ENCODE measurements around the gene CAMK4.
"Not testable (repeated sequence)": the region's sequence is repeated elsewhere in the genome, so short reads cannot be mapped to it uniquely, and the experiment has no call there.

The CAMK4 gene

DNA sequence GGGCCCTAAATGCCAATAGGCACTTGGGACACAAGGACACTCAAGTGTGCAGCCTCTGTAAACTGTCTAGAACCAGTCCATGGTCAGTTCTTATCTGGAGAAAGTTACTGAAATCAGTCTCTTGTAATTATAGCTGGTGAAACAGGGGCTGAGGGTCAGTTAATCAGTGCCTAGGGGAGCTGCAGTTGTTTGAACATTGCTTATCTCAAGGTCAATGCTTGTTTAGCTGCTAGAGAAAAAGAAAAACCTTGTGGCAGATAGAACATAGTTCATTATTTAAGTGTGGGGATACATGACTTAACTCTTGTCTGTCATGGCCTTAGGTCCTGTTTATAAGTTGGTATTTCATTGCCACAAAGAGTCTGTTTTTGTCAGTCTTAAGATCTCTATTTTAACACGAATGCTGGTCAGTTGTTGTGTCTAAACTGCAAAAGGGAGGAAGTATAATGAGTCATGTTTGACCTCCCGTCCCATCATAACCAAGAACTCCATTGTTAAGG lies 180.1 kb downstream of the CAMK4 start:
- POLR2A ChIA-PET (ENCODE audit: low non-redundant PET): no interaction called here
- no peak overlapping the region for H3K27ac ChIP-seq
- TF ChIP-seq, protein P1, sequence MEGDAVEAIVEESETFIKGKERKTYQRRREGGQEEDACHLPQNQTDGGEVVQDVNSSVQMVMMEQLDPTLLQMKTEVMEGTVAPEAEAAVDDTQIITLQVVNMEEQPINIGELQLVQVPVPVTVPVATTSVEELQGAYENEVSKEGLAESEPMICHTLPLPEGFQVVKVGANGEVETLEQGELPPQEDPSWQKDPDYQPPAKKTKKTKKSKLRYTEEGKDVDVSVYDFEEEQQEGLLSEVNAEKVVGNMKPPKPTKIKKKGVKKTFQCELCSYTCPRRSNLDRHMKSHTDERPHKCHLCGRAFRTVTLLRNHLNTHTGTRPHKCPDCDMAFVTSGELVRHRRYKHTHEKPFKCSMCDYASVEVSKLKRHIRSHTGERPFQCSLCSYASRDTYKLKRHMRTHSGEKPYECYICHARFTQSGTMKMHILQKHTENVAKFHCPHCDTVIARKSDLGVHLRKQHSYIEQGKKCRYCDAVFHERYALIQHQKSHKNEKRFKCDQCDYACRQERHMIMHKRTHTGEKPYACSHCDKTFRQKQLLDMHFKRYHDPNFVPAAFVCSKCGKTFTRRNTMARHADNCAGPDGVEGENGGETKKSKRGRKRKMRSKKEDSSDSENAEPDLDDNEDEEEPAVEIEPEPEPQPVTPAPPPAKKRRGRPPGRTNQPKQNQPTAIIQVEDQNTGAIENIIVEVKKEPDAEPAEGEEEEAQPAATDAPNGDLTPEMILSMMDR (conservative IDR thresholded peaks at IDR 0.05; ENCODE audit: low read depth): no peak
- no peak for DNase-seq (ENCODE audit: low spot score)
- CTCF ChIA-PET: no interaction called here

DNA sequence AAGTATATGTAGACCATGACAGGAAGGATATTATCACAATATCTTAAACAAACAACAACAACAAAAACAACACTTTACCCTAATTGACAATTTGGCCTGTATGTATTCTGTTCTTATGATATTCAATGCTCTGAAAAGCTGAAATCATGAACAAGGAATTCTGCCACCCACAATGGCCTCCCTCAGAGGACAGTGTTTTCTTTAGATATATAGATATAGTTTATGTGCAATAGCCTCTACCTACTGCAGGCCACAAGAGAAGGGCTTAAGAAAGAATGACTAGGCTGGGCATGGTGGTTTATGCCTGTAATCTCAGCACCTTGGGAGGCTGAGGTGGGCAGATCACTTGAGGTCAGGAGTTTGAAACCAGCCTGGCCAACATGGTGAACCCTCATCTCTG lies 183.4 kb downstream of the CAMK4 start:
- ChIA-PET CTCF (no interaction called here), POLR2A (ENCODE audit: low non-redundant PET) (no interaction called here)
- no peak overlapping the region for H3K27ac ChIP-seq
- TF ChIP-seq, protein P1 (conservative IDR thresholded peaks at IDR 0.05; ENCODE audit: low read depth): no peak
- no peak for DNase-seq (ENCODE audit: low spot score)

DNA sequence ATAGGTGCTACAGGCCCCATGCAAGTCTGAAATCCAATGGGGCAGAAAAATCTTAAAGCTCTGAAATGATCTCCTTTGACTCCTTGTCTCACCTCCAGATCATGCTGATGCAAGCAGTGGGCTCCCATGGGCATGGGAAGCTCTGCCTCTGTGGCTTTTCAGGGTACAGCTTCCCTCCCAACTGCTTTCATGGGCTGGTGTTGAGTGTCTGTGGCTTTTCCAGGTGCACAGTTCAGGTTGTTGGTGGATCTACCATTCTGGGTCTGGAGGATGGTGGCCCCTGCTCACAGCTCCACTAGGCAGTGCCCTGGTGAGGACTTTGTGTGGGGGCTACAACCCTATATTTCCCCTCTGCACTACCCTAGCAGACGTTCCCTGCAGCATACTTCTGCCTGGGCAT lies 184.6 kb downstream of the CAMK4 start:
- CTCF ChIA-PET: no interaction called here

DNA sequence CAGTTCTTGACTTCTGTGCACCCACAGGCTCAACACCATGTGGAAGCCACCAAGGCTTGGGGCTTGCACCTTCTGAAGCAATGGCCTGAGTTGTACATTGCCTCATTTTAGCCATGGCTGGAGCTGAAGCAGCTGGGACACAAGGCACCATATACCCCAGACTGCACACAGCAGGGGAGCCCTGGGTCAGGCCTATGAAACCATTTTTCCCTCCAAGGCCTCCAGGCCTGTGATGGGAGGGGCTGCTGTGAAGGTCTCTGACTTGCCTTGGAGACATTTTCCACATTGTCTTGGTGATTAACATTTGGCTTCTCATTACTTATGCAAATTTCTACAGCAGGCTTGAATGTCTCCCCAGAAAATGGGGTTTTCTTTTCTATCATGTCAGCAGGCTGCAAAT lies 185.1 kb downstream of the CAMK4 start:
- CTCF ChIA-PET; POLR2A ChIA-PET (ENCODE audit: low non-redundant PET); H3K27ac ChIP-seq; DNase-seq (ENCODE audit: low spot score): not testable (repeated sequence)

More for the DNA sequence above, 184.6 kb downstream of the CAMK4 start:
- TF ChIP-seq, protein P1 (conservative IDR thresholded peaks at IDR 0.05; ENCODE audit: low read depth): no peak
- POLR2A ChIA-PET (ENCODE audit: low non-redundant PET): no interaction called here
- H3K27ac ChIP-seq: no peak overlapping the region
- no peak for DNase-seq (ENCODE audit: low spot score)

DNA sequence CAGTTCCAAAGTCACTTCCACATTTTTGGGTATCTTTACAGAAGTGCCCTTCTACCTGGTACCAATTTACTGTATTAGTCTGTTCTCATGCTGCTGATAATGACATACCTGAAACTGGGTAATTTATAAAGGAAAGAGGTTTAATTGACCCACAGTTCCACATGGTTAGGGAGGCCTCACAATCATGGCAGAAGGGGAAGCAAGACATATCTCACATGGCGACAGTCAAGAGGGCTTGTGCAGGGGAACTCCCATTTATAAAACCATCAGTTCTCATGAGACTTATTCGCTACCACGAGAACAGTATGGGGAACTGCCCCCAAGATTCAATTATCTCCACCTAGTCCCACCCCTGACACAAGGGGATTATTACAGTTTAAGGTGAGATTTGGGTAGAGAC lies 185.9 kb downstream of the CAMK4 start:
- CTCF ChIA-PET: interaction anchor here (0.5 to 0.7 kb wide), 2 partner anchors 43 to 100 kb away, joined by 3 read pairs; no protein-coding TSS in a partner anchor
- H3K27ac ChIP-seq; DNase-seq (ENCODE audit: low spot score); POLR2A ChIA-PET (ENCODE audit: low non-redundant PET): not testable (repeated sequence)

DNA sequence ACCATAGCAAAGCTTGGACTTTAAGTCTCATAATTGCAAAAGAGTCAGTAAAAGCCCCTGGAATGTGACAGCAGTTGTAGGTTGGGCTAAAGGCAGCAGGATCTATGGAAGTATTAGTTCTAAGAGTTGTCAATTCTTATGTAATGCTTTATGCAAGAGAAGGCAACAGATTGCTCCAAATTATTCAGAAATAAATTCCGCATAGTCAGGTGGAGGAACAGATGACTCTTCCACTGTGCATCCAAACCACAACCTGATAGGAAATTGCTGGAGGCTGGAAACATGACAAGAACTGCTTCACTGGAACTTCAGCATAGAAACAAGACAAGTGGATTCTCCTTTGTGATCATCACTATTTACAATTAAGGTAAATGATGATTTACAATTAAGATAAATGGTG lies 187.1 kb downstream of the CAMK4 start:
- POLR2A ChIA-PET (ENCODE audit: low non-redundant PET): no interaction called here

DNA sequence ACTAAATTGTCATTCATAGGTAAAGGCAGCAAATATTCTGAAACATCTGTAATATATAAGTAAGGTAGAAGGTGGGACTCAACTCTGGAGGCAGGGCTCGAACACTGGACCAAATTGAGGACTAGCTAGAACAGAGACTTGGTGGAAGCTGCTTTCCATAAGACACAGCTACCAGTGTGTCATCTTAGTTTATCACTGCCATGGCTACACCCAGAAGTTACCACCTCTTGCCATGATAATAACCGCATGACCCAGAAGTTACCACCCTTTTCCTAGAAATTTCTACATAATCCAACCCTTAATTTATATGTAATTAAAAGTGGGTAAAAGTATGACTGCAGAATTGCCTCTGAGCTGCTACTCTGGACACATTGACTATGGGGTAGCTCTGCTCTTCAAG lies 188.4 kb downstream of the CAMK4 start:
- no peak for DNase-seq (ENCODE audit: low spot score)
- TF ChIP-seq, protein P1 (conservative IDR thresholded peaks at IDR 0.05; ENCODE audit: low read depth): no peak
- ChIA-PET CTCF (no interaction called here), POLR2A (ENCODE audit: low non-redundant PET) (no interaction called here)
- no peak overlapping the region for H3K27ac ChIP-seq

More for the DNA sequence above, 187.1 kb downstream of the CAMK4 start:
- CTCF ChIA-PET: interaction anchor here (0.6 kb wide), 1 partner anchor 18 kb away, joined by 3 read pairs; no protein-coding TSS in a partner anchor
- no peak for DNase-seq (ENCODE audit: low spot score)
- H3K27ac ChIP-seq: no peak overlapping the region
- TF ChIP-seq, protein P1 (conservative IDR thresholded peaks at IDR 0.05; ENCODE audit: low read depth): no peak

DNA sequence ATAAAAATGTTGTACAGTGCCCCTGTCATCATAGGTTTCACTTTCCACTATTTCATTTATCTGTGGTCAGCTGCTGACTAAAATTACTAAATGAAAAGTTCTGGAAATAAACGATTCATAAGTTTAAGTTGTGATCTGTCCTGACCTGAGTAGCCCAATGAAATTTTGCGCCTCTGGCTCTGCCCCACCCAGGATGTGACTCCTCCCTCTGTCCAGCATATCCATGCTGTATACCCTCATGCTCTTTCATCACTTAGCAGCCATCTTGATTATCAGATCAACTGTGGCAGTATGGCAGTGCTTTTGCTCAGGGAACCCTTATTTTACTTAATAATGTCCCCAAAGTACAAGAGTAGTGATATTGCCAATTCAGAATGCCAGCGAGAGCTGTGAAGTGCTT lies 190.9 kb downstream of the CAMK4 start:
- POLR2A ChIA-PET (ENCODE audit: low non-redundant PET): no interaction called here
- CTCF ChIA-PET: no interaction called here
- TF ChIP-seq, protein P1 (conservative IDR thresholded peaks at IDR 0.05; ENCODE audit: low read depth): no peak
- no peak overlapping the region for H3K27ac ChIP-seq
- no peak for DNase-seq (ENCODE audit: low spot score)
